ENCODE data around the gene CALML4. TPM values are rescaled to one million over a fixed set of nuclear protein-coding genes. Genes with fewer than 3 reads are reported as not detected.
"Not testable (repeated sequence)": the region's sequence is repeated elsewhere in the genome, so short reads cannot be mapped to it uniquely, and the experiment has no call there.

Gene CALML4
- total and polyA plus RNA-seq, 4 experiments from 2014 or later: 0.79 to 5.1 (median 2.3) TPM

DNA sequence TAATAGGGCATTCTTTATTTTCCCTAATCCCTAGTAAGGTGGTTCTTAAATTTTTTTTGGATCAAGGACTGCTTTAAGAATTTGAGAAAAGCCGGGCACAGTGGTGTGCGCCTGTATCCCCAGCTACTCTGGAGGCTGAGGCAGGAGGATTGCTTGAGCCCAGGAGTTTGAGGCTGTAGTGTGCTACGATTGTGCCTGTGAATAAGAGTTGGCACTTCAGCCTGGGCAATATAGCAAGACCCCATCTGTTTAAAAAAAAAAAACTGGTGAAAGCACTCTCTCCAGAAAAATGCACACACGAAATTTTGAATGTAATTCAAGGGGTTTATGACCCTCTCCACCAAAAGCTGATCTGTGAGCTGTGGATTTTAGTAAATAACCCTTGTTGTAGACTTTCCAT, 32.0 kb downstream of the CALML4 start:
- Mint-ChIP-seq H3K36me3 (peaks cover 39 to 71% of the 10 kb centered on the region in 2 donors), H3K27me3 (no peaks in the 10 kb centered on the region), H3K4me3 (no peak overlapping the region), H3K4me1 (peaks cover 0 to 2% (median under 1%) of the 10 kb centered on the region in 4 donors), H3K27ac (no peak overlapping the region), H3K9me3 (no peaks in the 10 kb centered on the region)
- Histone ChIP-seq H3K27ac (ENCODE audit: low read depth, low read length) (no peak overlapping the region), H3K4me1 (ENCODE audit: insufficient read depth, low read length) (no peaks in the 10 kb centered on the region), H3K4me3 (ENCODE audit: low read length in 2 of 2) (no peak overlapping the region), H3K36me3 (ENCODE audit: insufficient read depth, low read length) (peaks cover 34% of the 10 kb centered on the region), H3K9me3 (ENCODE audit: control insufficient read depth in 1 of 2, low read length in 2 of 2) (no peaks in the 10 kb centered on the region), H3K27me3 (ENCODE audit: insufficient read depth, low read length) (no peaks in the 10 kb centered on the region)
- intact Hi-C loops (cut with micrococcal nuclease): no loop called here
- ChIA-PET CTCF (ENCODE audit: partially characterized antibody) (no interaction called here), POLR2A (ENCODE audit: partially characterized antibody) (interaction anchor here (0.6 kb wide), 1 partner anchor 332 kb away, joined by 4 read pairs; no protein-coding TSS in a partner anchor)
- DNase-seq: no peak

DNA sequence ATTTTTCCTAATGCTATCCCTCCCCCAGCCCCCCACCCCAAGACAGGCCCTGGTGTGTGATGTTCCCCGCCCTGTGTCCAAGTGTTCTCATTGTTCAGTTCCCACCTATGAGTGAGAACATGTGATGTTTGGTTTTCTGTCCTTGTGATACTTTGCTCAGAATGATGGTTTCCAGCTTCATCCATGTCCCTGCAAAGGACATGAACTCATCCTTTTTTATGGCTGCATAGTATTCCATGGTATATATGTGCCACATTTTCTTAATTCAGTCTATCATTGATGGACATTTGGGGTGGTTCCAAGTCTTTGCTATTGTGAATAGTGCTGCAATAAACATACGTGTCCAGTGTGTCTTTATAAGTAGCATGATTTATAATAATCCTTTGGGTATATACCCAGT, 33.1 kb downstream of the CALML4 start:
- H3K27ac Mint-ChIP-seq; DNase-seq; POLR2A ChIA-PET (ENCODE audit: partially characterized antibody); intact Hi-C loops (cut with micrococcal nuclease); H3K27me3 Mint-ChIP-seq; H3K4me3 ChIP-seq (ENCODE audit: low read length in 2 of 2); H3K27ac ChIP-seq (ENCODE audit: low read depth, low read length); H3K27me3 ChIP-seq (ENCODE audit: insufficient read depth, low read length); CTCF ChIA-PET (ENCODE audit: partially characterized antibody); H3K9me3 ChIP-seq (ENCODE audit: control insufficient read depth in 1 of 2, low read length in 2 of 2); H3K4me3 Mint-ChIP-seq; H3K4me1 ChIP-seq (ENCODE audit: insufficient read depth, low read length); H3K4me1 Mint-ChIP-seq; H3K9me3 Mint-ChIP-seq: not testable (repeated sequence)
- peaks cover 30 to 63% of the 10 kb centered on the region in 2 donors for H3K36me3 Mint-ChIP-seq
- peaks cover 24% of the 10 kb centered on the region for H3K36me3 ChIP-seq (ENCODE audit: insufficient read depth, low read length)

DNA sequence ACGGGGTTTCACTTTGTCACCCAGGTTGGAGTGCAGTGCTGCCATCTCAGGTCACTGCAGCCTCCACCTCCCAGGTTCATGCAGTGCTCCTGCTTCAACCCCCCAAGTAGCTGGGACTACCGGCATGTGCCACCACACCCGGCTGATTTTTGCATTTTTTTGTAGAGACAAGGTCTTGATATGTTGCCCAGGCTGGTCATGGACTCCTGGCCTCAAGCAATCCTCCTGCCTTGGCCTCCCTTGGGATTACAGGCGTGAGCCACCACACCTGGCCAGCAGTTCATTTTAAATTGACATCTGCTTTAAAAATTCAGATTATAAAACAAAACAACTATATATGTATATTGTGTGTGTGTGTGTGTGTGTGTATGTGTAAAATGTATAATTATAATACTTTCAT, 38.3 kb downstream of the CALML4 start:
- peaks cover 10% of the 10 kb centered on the region for H3K36me3 ChIP-seq (ENCODE audit: insufficient read depth, low read length)
- Mint-ChIP-seq H3K4me3 (no peak overlapping the region), H3K36me3 (peaks cover 36 to 57% of the 10 kb centered on the region in 2 donors), H3K4me1 (peaks cover 0 to 6% (median 4%) of the 10 kb centered on the region in 4 donors), H3K9me3 (no peaks in the 10 kb centered on the region), H3K27ac (no peak overlapping the region), H3K27me3 (no peaks in the 10 kb centered on the region)
- ChIA-PET CTCF (ENCODE audit: partially characterized antibody) (no interaction called here), POLR2A (ENCODE audit: partially characterized antibody) (no interaction called here)
- H3K9me3 ChIP-seq (ENCODE audit: control insufficient read depth in 1 of 2, low read length in 2 of 2): no peaks in the 10 kb centered on the region
- no peaks in the 10 kb centered on the region for H3K27me3 ChIP-seq (ENCODE audit: insufficient read depth, low read length)
- no peak overlapping the region for H3K4me3 ChIP-seq (ENCODE audit: low read length in 2 of 2)
- no peaks in the 10 kb centered on the region for H3K4me1 ChIP-seq (ENCODE audit: insufficient read depth, low read length)
- no peak for DNase-seq
- no peak overlapping the region for H3K27ac ChIP-seq (ENCODE audit: low read depth, low read length)
- intact Hi-C loops (cut with micrococcal nuclease): no loop called here

- H3K4me1 ChIP-seq (ENCODE audit: insufficient read depth, low read length): no peaks in the 10 kb centered on the region
- H3K27me3 ChIP-seq (ENCODE audit: insufficient read depth, low read length): no peaks in the 10 kb centered on the region
- no peak overlapping the region for H3K4me3 ChIP-seq (ENCODE audit: low read length in 2 of 2)
- Mint-ChIP-seq H3K27me3 (no peaks in the 10 kb centered on the region), H3K9me3 (no peaks in the 10 kb centered on the region), H3K36me3 (peaks cover 42 to 52% of the 10 kb centered on the region in 2 donors), H3K4me3 (no peak overlapping the region), H3K4me1 (peaks cover 0 to 7% (median 5%) of the 10 kb centered on the region in 4 donors), H3K27ac (no peak overlapping the region)
- H3K9me3 ChIP-seq (ENCODE audit: control insufficient read depth in 1 of 2, low read length in 2 of 2): no peaks in the 10 kb centered on the region
- ChIA-PET POLR2A (ENCODE audit: partially characterized antibody) (interaction anchor here (1.3 kb wide), 1 partner anchor 109 kb away, joined by 4 read pairs; the partner anchor contains the start of gene PIAS1), CTCF (ENCODE audit: partially characterized antibody) (no interaction called here)
- intact Hi-C loops (cut with micrococcal nuclease): no loop called here
- H3K27ac ChIP-seq (ENCODE audit: low read depth, low read length): no peak overlapping the region
- H3K36me3 ChIP-seq (ENCODE audit: insufficient read depth, low read length): peaks cover 29% of the 10 kb centered on the region
- no peak for DNase-seq
These were observed 41.9 kb downstream of the CALML4 start for GRCh38 chr15:68163191-68163590.

GRCh38 chr15:68158046-68158628, 47.0 kb downstream of the CALML4 start:
- H3K4me1 Mint-ChIP-seq: peaks cover 0 to 6% (median 4%) of the 10 kb centered on the region in 4 donors
- Histone ChIP-seq H3K4me1 (ENCODE audit: insufficient read depth, low read length) (no peaks in the 10 kb centered on the region), H3K27me3 (ENCODE audit: insufficient read depth, low read length) (no peaks in the 10 kb centered on the region), H3K9me3 (ENCODE audit: control insufficient read depth in 1 of 2, low read length in 2 of 2) (no peaks in the 10 kb centered on the region), H3K36me3 (ENCODE audit: insufficient read depth, low read length) (peaks cover 44% of the 10 kb centered on the region), H3K27ac (ENCODE audit: low read depth, low read length) (no peak overlapping the region), H3K4me3 (ENCODE audit: low read length in 2 of 2) (no peak overlapping the region)
- H3K9me3 Mint-ChIP-seq: no peaks in the 10 kb centered on the region
- intact Hi-C loops (cut with micrococcal nuclease): no loop called here
- peaks cover 43 to 47% of the 10 kb centered on the region in 2 donors for H3K36me3 Mint-ChIP-seq
- ChIA-PET POLR2A (ENCODE audit: partially characterized antibody) (no interaction called here), CTCF (ENCODE audit: partially characterized antibody) (interaction anchor here (3.4 kb wide), 1 partner anchor 295 kb away, joined by 14 read pairs; no protein-coding TSS in a partner anchor)
- H3K27ac Mint-ChIP-seq: no peak overlapping the region
- DNase-seq: no peak
- H3K27me3 Mint-ChIP-seq: no peaks in the 10 kb centered on the region
- H3K4me3 Mint-ChIP-seq: no peak overlapping the region

DNA sequence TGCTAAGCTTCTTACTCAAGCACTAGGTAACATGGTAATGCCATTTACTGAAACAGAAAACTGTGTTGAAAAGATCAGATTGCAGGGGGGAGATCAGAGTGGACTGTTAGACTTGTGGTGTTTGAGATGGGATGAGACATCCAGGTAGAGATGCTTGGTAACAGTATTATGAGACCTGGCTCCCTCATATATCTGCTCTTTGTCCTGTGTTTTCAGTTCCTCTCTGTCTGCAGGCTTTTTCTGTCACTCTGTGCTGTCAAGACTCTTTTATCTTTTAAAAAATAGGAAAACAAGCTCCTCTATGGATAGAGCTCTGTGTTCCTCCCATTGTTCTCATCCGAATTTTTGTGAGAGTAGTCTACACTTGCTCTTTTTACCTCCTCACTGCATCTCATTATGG, 48.1 kb downstream of the CALML4 start:
- Mint-ChIP-seq H3K4me1 (peaks cover 1 to 8% (median 4%) of the 10 kb centered on the region in 4 donors), H3K36me3 (peaks cover 40 to 47% of the 10 kb centered on the region in 2 donors), H3K27ac (no peak overlapping the region), H3K27me3 (no peaks in the 10 kb centered on the region), H3K9me3 (peaks cover 0 to 2% (median 0%) of the 10 kb centered on the region in 8 donors), H3K4me3 (no peak overlapping the region)
- peaks cover 49% of the 10 kb centered on the region for H3K36me3 ChIP-seq (ENCODE audit: insufficient read depth, low read length)
- H3K4me1 ChIP-seq (ENCODE audit: insufficient read depth, low read length): no peaks in the 10 kb centered on the region
- H3K27me3 ChIP-seq (ENCODE audit: insufficient read depth, low read length): no peaks in the 10 kb centered on the region
- DNase-seq: no peak
- H3K4me3 ChIP-seq (ENCODE audit: low read length in 2 of 2): no peak overlapping the region
- CTCF ChIA-PET (ENCODE audit: partially characterized antibody): interaction anchor here (3.4 kb wide), 1 partner anchor 294 kb away, joined by 14 read pairs; no protein-coding TSS in a partner anchor
- no peaks in the 10 kb centered on the region for H3K9me3 ChIP-seq (ENCODE audit: control insufficient read depth in 1 of 2, low read length in 2 of 2)
- H3K27ac ChIP-seq (ENCODE audit: low read depth, low read length): no peak overlapping the region
- intact Hi-C loops (cut with micrococcal nuclease): no loop called here
- POLR2A ChIA-PET (ENCODE audit: partially characterized antibody): no interaction called here

DNA sequence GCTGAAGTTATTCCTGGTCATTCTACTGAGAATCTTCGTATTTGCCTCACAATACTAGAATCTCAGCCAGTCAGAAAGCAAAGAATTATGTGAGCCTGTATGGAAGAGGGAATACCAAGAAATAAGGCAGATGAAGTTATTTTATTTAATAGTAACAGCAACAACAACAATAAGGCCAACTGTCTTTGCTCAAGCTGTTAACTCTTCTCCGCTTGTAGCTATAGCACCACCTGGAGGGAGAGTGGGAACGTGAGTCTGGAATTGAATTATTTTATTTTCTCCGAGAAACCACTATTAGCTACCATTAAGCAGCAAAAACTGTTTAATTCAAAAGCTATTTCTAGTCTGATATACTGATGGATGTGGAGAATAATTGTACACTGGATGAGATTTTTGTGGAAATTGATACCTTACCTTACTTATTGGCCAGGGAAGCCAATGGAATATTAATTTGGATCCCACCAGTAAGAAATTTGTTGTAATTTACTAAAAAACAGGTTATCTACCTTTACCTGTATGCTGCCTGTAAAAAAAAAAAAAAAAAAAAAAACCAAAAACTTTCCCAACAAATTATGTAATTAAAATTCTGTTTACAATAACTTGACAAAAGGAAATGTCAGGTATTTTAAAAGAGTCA, 50.1 kb downstream of the CALML4 start:
- Histone ChIP-seq H3K4me1 (ENCODE audit: insufficient read depth, low read length) (no peaks in the 10 kb centered on the region), H3K27me3 (ENCODE audit: insufficient read depth, low read length) (no peaks in the 10 kb centered on the region), H3K9me3 (ENCODE audit: control insufficient read depth in 1 of 2, low read length in 2 of 2) (no peaks in the 10 kb centered on the region), H3K36me3 (ENCODE audit: insufficient read depth, low read length) (peaks cover 32% of the 10 kb centered on the region), H3K4me3 (ENCODE audit: low read length in 2 of 2) (no peak overlapping the region), H3K27ac (ENCODE audit: low read depth, low read length) (no peak overlapping the region)
- peak in 4 of 5 donors; percentile 10 to 24 (median 13) for DNase-seq
- POLR2A ChIA-PET (ENCODE audit: partially characterized antibody): interaction anchor here (1.0 kb wide), 1 partner anchor 100 kb away, joined by 3 read pairs; the partner anchor contains the start of gene PIAS1
- H3K36me3 Mint-ChIP-seq: peaks cover 28 to 41% of the 10 kb centered on the region in 2 donors
- H3K4me3 Mint-ChIP-seq: no peak overlapping the region
- no peaks in the 10 kb centered on the region for H3K27me3 Mint-ChIP-seq
- CTCF ChIA-PET (ENCODE audit: partially characterized antibody): interaction anchor here (1.1 to 3.4 kb wide), 5 partner anchors 9 to 292 kb away, joined by 3 to 18 read pairs (median 4); partner anchors contain the start of gene PIAS1
- H3K27ac Mint-ChIP-seq: peak overlapping the region in 1 of 7 donors; percentile 9
- peaks cover 0 to 2% (median 0%) of the 10 kb centered on the region in 8 donors for H3K9me3 Mint-ChIP-seq
- intact Hi-C loops (cut with micrococcal nuclease): loop anchor here (1.0 kb wide), 1 partner anchor 292 kb away; no protein-coding TSS in a partner anchor
- H3K4me1 Mint-ChIP-seq: peaks cover 0 to 6% (median 4%) of the 10 kb centered on the region in 4 donors
